Stimulated activated CD8-positive, alpha-beta memory T cell treated with anti-CD3 and anti-CD28 coated beads, Interleukin-15, amount 100 ng/mL, for 4 hours (primary cell): ENCODE data around the gene FOXP1.

ENCODE experiments used
- DNase-seq, 2 donors: peaks; one replicate each; pipeline ENCODE4 v3.0.0-alpha.2; 2020; ENCODE audit warnings: low read depth in 2 of 2

Gene FOXP1

GRCh38 chr3:71583566-71584393, at the start of gene FOXP1:
Gene FOXP1 (minus strand): TSS chr3:71583728. CDS start chr3:71198381, 385,347 bp downstream.
- DNase-seq: peak; percentile 34 to 36

DNA sequence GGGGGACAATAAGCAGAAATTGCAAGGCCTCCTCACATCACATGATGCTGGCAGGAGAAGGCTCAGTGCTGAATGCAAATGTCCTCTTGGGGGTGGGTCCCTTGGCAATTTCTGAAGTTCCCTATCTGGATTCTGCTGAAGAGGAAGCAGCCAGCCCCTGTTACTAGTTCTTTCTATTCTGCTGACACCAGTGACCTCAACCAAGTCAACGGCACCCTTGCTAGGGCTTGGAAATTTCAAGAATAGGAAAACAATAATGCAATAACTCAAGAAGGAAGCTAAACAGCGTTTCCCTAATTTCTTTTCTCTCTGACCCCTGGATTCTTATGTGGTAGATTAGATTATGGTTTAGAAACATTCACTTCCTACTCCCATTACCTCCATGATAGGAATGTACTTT, 46.2 kb upstream of the FOXP1 start:
- no peak for DNase-seq

- no peak for DNase-seq
Measured at GRCh38 chr3:71629289-71629688, 45.8 kb upstream of the FOXP1 start.

GRCh38 chr3:71628522-71628921, 45.0 kb upstream of the FOXP1 start:
- no peak for DNase-seq

DNA sequence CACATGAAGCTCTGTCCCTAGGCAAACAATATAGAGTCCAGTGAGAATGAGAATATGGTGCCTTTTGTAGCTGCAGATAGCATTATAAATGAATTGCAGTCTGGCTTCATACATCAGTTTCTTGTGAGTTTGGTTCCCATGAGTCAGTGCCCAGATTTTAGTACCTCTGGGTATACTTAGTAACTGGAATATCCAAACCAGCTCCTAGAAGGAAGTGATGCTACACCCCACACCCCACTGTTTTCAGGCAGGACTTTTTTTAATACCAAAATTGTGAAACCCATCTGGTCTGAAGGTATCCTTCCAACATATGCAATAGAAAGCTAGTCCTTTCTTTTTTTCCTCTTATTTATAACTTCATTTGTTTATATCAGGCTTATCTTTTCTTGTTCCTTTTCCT, 42.1 kb upstream of the FOXP1 start:
- no peak for DNase-seq

DNA sequence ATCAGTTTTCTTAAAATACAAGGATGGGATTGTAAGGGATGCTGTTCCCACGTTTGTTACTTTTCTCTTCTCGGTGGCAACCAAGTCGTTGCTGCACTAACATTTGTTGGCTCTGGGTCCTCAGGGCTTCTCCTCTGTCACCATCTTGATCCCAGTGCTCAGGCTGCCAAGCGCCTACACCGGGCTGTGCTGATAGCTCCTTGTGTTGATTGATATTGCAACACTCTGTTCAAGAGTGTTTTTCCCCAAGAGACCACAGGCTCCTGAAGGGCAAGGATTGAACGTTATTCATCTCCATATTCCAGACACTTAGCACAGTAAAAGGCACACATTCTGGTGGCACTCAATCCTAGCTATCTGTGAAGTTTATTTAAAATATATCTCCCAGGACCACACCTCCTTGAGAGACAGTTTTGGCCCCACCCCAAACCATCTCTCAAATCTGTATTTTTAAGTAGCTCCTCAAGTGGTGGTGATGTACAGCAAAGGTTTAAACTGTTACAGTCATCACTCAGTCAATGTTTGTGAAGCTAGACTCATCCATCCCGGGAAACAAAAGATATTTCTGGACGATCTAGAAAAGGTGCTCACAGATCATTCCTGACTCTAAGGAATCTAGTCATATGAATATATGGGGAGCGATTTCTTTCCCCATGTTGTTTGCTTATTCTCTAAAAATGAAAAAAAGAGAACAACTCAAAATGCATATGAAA, 38.5 kb upstream of the FOXP1 start:
- no peak for DNase-seq

DNA sequence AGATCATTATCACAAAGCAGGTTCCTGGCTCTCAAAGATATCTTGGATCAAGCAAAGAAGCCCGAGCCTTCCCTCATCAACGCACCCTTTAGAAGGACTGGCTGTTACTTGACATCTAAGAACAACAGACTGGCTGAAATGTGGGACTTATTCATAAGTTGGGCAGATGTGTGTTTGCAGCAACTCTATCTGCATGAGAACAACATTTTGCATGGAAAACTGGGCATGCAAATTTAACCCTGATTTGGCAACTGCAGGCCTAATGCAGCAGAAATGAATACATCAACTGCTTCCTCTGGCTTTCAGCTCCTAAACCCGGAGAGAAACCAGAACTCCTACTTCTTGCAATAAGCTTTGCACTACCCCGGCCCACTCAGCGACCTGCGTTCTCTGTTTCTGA, 35.0 kb upstream of the FOXP1 start:
- no peak for DNase-seq

DNA sequence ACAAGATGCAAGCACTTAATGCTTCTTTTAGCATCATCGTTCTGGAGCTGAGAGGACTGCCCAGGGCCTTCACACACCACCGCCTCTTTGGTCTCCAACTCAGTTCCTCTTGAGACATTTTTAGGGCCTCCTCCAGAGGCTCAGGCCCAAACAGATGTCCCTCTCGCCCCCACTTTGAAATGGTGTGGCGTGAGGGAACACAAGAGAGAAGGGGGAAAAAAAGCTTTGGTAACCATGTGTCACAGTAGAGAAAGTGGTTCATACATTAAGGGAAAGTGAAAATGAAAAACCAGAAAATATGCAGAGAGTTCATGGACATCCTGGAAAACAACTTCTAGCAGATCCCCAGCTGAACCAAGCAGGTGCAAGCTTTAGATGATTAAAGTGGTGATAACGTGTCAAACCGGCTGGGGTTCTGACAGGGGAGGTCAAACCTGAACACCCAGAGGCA, 33.1 kb upstream of the FOXP1 start:
- DNase-seq: no peak

- no peak for DNase-seq
Measured at GRCh38 chr3:71614869-71615268, 31.3 kb upstream of the FOXP1 start.

- DNase-seq: no peak
Measured at GRCh38 chr3:71614426-71614825, 30.9 kb upstream of the FOXP1 start.

- no peak for DNase-seq
Measured at GRCh38 chr3:71611099-71611498, 27.6 kb upstream of the FOXP1 start.

GRCh38 chr3:71607364-71607763, 23.8 kb upstream of the FOXP1 start:
- DNase-seq: no peak

GRCh38 chr3:71606582-71606981, 23.1 kb upstream of the FOXP1 start:
- DNase-seq: no peak

- DNase-seq: no peak
Measured at GRCh38 chr3:71602256-71602655, 18.7 kb upstream of the FOXP1 start.

- DNase-seq: no peak
Measured at GRCh38 chr3:71601811-71602210, 18.3 kb upstream of the FOXP1 start.

DNA sequence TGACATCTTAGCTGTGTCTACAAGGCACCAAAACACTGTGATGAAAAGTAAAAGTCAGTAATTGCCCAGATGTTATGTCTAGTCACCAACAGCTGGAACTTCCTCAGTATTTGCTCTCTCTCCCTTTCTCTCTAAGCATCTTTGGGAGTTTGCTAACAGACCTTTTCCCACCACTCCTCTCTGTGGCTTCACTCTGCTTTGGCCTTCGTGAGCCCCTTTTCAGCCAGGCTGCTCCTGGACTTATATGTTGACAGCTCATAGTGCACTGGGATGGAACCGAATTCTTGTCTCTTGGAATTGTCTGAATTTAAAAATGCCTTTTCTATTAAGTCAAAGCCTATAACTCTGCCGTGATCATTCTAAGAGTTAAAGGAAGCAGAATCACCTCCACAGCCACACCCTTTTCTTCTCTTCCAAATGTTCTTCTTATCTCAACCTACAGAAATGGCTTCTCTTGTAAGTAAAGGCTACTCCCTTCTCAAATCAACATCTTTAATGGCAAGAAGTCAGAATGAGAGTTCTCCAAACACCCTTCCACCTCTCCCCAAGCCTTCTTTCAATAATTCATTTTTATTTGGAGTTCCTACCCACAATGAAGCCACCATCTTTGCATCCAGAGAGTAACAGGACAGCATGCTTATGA, 17.2 kb upstream of the FOXP1 start:
- DNase-seq: no peak

DNA sequence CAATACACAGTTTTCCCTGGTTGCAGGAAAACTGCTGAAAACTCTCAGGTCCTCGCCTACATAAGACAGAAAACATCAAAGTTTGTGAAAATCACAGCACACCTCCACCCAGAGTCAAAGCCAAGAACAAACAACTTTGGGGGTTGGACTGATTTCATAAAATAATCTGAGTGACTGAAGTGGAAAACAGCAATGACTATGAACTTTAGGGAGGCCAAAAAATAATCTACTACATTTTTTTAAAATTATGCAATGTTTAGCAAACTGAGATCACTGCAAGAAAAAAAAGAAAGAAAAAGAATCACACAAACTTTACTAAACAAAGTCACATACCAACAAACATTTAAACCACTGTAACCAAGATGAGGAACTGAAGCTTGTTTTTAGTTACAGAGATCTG, 15.9 kb upstream of the FOXP1 start:
- no peak for DNase-seq

GRCh38 chr3:71598292-71598691, 14.8 kb upstream of the FOXP1 start:
- DNase-seq: no peak

- no peak for DNase-seq
Measured at GRCh38 chr3:71597286-71597685, 13.8 kb upstream of the FOXP1 start.

GRCh38 chr3:71593106-71593505, 9.6 kb upstream of the FOXP1 start:
- DNase-seq: no peak

DNA sequence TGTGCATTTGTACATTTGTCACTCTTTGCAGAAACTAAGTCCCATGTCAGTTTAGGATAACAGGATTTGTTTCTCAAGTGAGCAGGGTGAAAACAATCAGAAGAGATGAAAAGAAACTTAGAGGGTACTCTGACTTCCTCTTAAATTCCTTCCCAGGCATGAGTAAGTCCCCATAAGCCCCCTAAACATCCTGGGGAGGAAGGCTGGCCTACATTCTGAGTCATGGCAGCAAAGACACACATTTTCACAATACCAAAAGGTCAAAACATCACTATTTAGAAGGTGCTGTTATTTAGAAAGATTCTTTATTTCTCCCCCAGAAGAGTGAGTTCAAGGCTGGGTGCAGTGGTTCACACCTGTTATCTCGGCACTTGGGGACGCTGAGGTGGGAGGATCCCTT, 7.6 kb upstream of the FOXP1 start:
- no peak for DNase-seq

DNA sequence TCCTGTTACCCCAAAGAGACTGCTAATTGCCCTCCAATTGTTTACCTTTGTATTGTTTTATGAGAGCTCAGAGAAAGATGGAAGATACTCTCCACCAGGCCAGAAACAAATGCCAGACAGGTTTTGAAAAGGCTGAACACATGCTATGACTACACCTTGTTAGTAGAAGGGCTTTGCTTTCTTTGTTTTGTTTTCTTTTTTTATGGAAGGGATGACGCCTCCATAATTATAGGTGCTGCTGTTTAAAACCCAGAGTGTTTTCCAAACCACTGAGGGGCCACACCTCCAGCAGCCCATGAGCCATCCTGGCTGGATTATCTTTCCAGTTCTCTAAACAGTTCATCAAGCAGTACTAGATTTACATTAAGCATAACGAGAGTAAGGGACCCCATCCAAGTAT, 5.6 kb upstream of the FOXP1 start:
- no peak for DNase-seq

DNA sequence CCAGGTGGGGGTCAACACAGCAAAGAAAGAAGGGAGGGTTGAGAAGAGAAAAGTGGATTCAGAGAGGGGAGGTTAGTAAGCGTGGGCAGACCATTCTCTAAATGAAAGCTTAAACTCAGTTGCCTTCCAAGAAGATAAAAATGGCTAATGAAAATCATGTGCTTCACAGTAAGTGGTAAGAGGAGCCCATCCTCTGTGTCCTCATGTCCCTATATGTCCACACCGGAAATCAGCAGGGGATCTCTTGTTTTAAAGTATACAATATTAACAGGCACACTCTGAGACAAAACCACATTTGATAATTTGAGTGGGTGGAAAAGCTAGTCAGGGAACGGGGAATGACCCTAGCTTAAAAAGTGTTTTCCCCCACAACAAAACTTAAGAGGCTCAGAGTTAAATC, 4.4 kb upstream of the FOXP1 start:
- no peak for DNase-seq
